A549 (cell line): Measurements from ENCODE around the gene ATP6V0A1. TPM values are rescaled to one million over a fixed set of nuclear protein-coding genes. Genes with fewer than 3 reads are reported as not detected.

Experiments used
- ATAC-seq, 2 experiments: fragments of 200-7000 bp in 1 of 2; fragments of >200 bp in 1 of 2; cut with Nextera tagmentation in 1 of 2; cut with Tn5 transposase in 1 of 2; 3 replicates each; pipeline versions ENCODE4 v1.8.0 to v1.9.1; 2018 to 2020; ENCODE audit warnings: mild to moderate bottlenecking in 1 of 2, moderate library complexity in 1 of 2
- CTCF ChIA-PET: fragments of 300-600 bp; sonication (Branson Sonifier 250); formaldehyde crosslinking; extraction: SDS; loops from one replicate; lab custom pipeline; 2021; ENCODE audit warnings: antibody characterized with exemption, inconsistent platforms; lab: Yijun Ruan, JAX
- POLR2A ChIA-PET: fragments of 350-600 bp; formaldehyde crosslinking; extraction: SDS; loops from one replicate; lab custom pipeline; 2021; ENCODE audit warnings: antibody characterized with exemption, inconsistent platforms; lab: Yijun Ruan, JAX
- DNase-seq, 2 experiments: peaks; one replicate each; pipeline versions ENCODE4 v3.0.0 to v3.0.0-alpha.2; 2011 to 2016; ENCODE audit warnings: low read depth in 1 of 2, low spot score in 1 of 2
- FAIRE-seq: peaks from 2 replicates; lab custom pipeline; 2011; peaks lifted over from hg19 to GRCh38; lab: Jason Lieb, UNC
- H3K27ac ChIP-seq, 2 experiments: fragments of >200 bp; sonication (Bioruptor Twin); formaldehyde crosslinking; 3 replicates each; pipeline ENCODE4 v1.5.1; 2016 to 2017
- H3K4me1 ChIP-seq: fragments of >200 bp; sonication (Bioruptor Twin); formaldehyde crosslinking; 3 replicates; pipeline ENCODE4 v1.6.1; 2016
- H3K4me2 ChIP-seq: fragments of >200 bp; sonication (Bioruptor Twin); formaldehyde crosslinking; 3 replicates; pipeline ENCODE4 v1.6.1; 2016
- H3K4me3 ChIP-seq: fragments of >200 bp; sonication (Bioruptor Twin); formaldehyde crosslinking; 3 replicates; pipeline ENCODE4 v1.5.1; 2016
- H3K9me3 ChIP-seq: fragments of >200 bp; sonication (Bioruptor Twin); formaldehyde crosslinking; 3 replicates; pipeline ENCODE4 v1.6.1; 2016
- BHLHE40 ChIP-seq: IDR thresholded peaks from 2 replicates; pipeline ENCODE4 v1.6.1; 2012; ENCODE audit warnings: low read depth, low read length, inconsistent platforms
- CBX2 ChIP-seq: fragments of 200-600 bp; sonication (generic); IDR thresholded peaks from 2 replicates; pipeline ENCODE4 v1.6.1; 2016; ENCODE audit warnings: low read depth, mild to moderate bottlenecking, borderline replicate concordance
- CBX8 ChIP-seq: fragments of 200-600 bp; sonication (generic); IDR thresholded peaks from 2 replicates; pipeline ENCODE4 v1.6.1; 2016
- CEBPB ChIP-seq, 2 experiments: fragments of >200 bp in 1 of 2; sonication (Bioruptor Twin) in 1 of 2; formaldehyde crosslinking in 1 of 2; IDR thresholded peaks; 2 replicates each; pipeline ENCODE4 v1.6.1; 2012 to 2016
- CHD4 ChIP-seq: fragments of 200-600 bp; sonication (generic); IDR thresholded peaks from 2 replicates; pipeline ENCODE4 v1.6.1; 2016; ENCODE audit warnings: antibody characterized with exemption, mild to moderate bottlenecking, borderline replicate concordance
- EHF ChIP-seq: fragments of 250-450 bp; sonication (Bioruptor Pico); IDR thresholded peaks from 2 replicates; pipeline ENCODE4 v1.5.0; 2020; ENCODE audit warnings: mild to moderate bottlenecking
- ESRRA ChIP-seq: fragments of 150-350 bp; IDR thresholded peaks from 2 replicates; pipeline ENCODE4 v1.6.1; 2014; ENCODE audit warnings: mild to moderate bottlenecking, low read length, borderline replicate concordance
- FOSL2 ChIP-seq, 2 experiments: fragments of 450-650 bp in 1 of 2; fragments of >200 bp in 1 of 2; sonication (Bioruptor Twin) in 1 of 2; formaldehyde crosslinking; IDR thresholded peaks; 2 replicates each; pipeline versions ENCODE4 v1.5.0 to v1.6.1; 2016 to 2020; ENCODE audit warnings: mild to moderate bottlenecking in 1 of 2, moderate library complexity in 1 of 2
- FOXS1 ChIP-seq: fragments of 250-450 bp; sonication (Bioruptor Pico); IDR thresholded peaks from 2 replicates; pipeline ENCODE4 v1.5.0; 2020; ENCODE audit warnings: mild to moderate bottlenecking, moderate library complexity
- HDAC2 ChIP-seq: fragments of 200-600 bp; sonication (generic); IDR thresholded peaks from 2 replicates; pipeline ENCODE4 v1.6.1; 2016
- JUN ChIP-seq, 2 experiments: fragments of >200 bp; sonication (Bioruptor Twin); formaldehyde crosslinking; IDR thresholded peaks; 2 replicates in 1 of 2; 3 replicates in 1 of 2; pipeline ENCODE4 v1.6.1; 2016 to 2017
- JUNB ChIP-seq: fragments of >200 bp; sonication (Bioruptor Twin); formaldehyde crosslinking; IDR thresholded peaks from 2 replicates; pipeline ENCODE4 v1.6.1; 2016
- MAZ ChIP-seq: fragments of 150-350 bp; IDR thresholded peaks from 2 replicates; pipeline ENCODE4 v1.6.1; 2014; ENCODE audit warnings: antibody characterized with exemption, low read depth, low read length, borderline replicate concordance
- MYC ChIP-seq: IDR thresholded peaks from 2 replicates; pipeline ENCODE4 v1.6.1; 2012; ENCODE audit warnings: mild to moderate bottlenecking, inconsistent platforms, low read length, improper control_type of control experiment, borderline replicate concordance
- POLR2AphosphoS2 ChIP-seq: conservative IDR thresholded peaks from 2 replicates; pipeline ENCODE4 v1.6.1; 2012; ENCODE audit warnings: low read length, improper control_type of control experiment, inconsistent platforms
- RARB ChIP-seq: fragments of 250-450 bp; sonication (Bioruptor Pico); IDR thresholded peaks from 2 replicates; pipeline ENCODE4 v1.8.0; 2021; ENCODE audit warnings: mild to moderate bottlenecking, moderate library complexity
- RFX5 ChIP-seq: fragments of 450-650 bp; IDR thresholded peaks from 2 replicates; pipeline ENCODE4 v1.7.1; 2014; ENCODE audit warnings: antibody characterized with exemption, mild to moderate bottlenecking, moderate library complexity
- TP53 ChIP-seq: fragments of 250-450 bp; sonication (Bioruptor Pico); IDR thresholded peaks from 2 replicates; pipeline ENCODE4 v1.5.0; 2021; ENCODE audit warnings: mild to moderate bottlenecking, moderate library complexity
- ZFP36 ChIP-seq: fragments of 450-650 bp; IDR thresholded peaks from 2 replicates; pipeline ENCODE4 v1.6.1; 2014; ENCODE audit warnings: borderline replicate concordance; ENCODE audit not compliant: partially characterized antibody
- ZNF302 ChIP-seq: fragments of 250-450 bp; sonication (Bioruptor Pico); IDR thresholded peaks from 2 replicates; pipeline ENCODE4 v1.9.0; 2021; ENCODE audit warnings: inconsistent platforms, mild to moderate bottlenecking, moderate library complexity
- ZSCAN20 ChIP-seq: fragments of 250-450 bp; sonication (Bioruptor Pico); IDR thresholded peaks from 2 replicates; pipeline ENCODE4 v1.8.0; 2022; ENCODE audit warnings: mild to moderate bottlenecking, moderate library complexity
- WGBS: methylation state at CpG from one replicate; pipeline ENCODE4 v1.1.6; 2017; ENCODE audit errors: missing lambda C conversion rate; 5-methylcytosine and 5-hydroxymethylcytosine counted together
- polyA plus RNA-seq, 4 experiments: library from polyadenylated mRNA; depleted of rRNA in 3 of 4; stranded (reverse); fragments of >200 nt; fragmentation: RNase III in 1 of 4; extraction: RNeasy Plus Mini Kit Qiagen cat#74134 plus additional on column Dnase treatment in 1 of 4; gene quantifications; 2 replicates in 3 of 4; 3 replicates in 1 of 4; pipeline ENCODE4 v1.2.3, GENCODE V29; 2011 to 2017
- TF ChIP-seq, protein P1 (sequence below): fragments of 150-350 bp; IDR thresholded peaks from 2 replicates; pipeline ENCODE4 v1.6.1; 2014; ENCODE audit warnings: low read depth, mild to moderate bottlenecking, low read length
- TF ChIP-seq, protein P2 (sequence below): IDR thresholded peaks from 2 replicates; pipeline ENCODE4 v1.6.1; 2012
- TF ChIP-seq, protein P3 (sequence below): fragments of >200 bp; sonication (Bioruptor Twin); formaldehyde crosslinking; IDR thresholded peaks from 2 replicates; pipeline ENCODE4 v1.6.1; 2016

Gene ATP6V0A1
- polyA plus RNA-seq, 2 of the 4 experiments (the other 2 are of a cell fraction): 27.3 to 33.7 TPM

DNA sequence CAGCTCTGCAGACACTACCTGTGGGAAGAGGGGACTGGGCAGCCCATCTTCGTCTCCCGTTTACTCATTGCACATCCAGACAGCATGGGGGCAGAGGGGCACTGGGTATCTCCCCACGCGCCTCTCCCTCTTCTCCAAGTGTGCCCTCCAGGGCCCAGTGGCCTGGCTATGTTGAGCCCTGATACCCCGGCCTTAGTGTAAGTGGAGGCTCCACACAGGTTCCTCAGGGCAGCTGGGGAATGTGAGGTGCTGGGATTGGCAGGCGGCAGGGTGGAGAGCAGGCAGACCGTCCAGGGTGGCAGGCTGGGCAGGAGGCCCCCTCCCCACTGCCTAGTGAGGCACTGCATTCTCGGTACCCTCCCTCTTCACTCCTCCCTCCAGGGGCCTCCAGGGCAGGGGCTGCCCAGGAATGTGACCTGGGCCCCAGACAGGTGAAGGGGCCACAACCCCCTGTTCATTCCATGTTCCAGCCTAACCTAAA lies 64.2 kb downstream of the ATP6V0A1 start:
- WGBS: 98% methylated on average over 8 of the region's 8 CpGs
- H3K4me3 ChIP-seq: no peak overlapping the region
- H3K4me1 ChIP-seq: peaks cover 69% of the 10 kb centered on the region
- H3K4me2 ChIP-seq: no peak overlapping the region
- H3K9me3 ChIP-seq: no peaks in the 10 kb centered on the region
- ATAC-seq: no peak
- POLR2A ChIA-PET: no interaction called here
- TF ChIP-seq, protein P1, sequence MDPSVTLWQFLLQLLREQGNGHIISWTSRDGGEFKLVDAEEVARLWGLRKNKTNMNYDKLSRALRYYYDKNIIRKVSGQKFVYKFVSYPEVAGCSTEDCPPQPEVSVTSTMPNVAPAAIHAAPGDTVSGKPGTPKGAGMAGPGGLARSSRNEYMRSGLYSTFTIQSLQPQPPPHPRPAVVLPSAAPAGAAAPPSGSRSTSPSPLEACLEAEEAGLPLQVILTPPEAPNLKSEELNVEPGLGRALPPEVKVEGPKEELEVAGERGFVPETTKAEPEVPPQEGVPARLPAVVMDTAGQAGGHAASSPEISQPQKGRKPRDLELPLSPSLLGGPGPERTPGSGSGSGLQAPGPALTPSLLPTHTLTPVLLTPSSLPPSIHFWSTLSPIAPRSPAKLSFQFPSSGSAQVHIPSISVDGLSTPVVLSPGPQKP: no peak
- TF ChIP-seq BHLHE40: no peak
- no peak for TF ChIP-seq ZFP36
- TF ChIP-seq, protein P2, sequence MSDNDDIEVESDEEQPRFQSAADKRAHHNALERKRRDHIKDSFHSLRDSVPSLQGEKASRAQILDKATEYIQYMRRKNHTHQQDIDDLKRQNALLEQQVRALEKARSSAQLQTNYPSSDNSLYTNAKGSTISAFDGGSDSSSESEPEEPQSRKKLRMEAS: no peak
- TF ChIP-seq, all 56 proteins: peak for 0
- FAIRE-seq: no peak
- H3K27ac ChIP-seq: peak overlapping the region; percentile 95 to 98; a peak in 5 of 6 replicates
- CTCF ChIA-PET: interaction anchor here (0.8 to 17.8 kb wide), 10 partner anchors 7 to 211 kb away, joined by 3 to 231 read pairs (median 4); partner anchors contain the start of genes CAVIN1 and NAGLU
- no peak for DNase-seq

DNA sequence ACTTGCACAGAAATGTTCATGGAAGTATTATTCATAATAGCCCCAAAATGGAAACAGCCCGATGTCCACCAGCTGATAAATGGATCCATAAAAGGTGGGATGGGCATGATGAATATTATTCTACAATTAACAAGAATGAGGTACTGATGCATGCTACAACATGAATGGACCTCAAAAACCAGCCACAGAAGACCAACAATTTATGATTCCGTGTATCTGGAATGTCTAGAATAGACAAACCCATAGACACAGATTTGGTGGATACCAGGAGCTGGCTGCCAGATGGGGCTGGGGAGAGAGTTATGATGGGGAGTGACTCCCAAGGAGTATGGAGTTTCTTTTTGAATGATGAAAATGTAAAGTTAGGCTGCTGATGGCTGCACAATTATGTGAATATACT lies 66.5 kb downstream of the ATP6V0A1 start:
- 81% methylated on average over 2 of the region's 2 CpGs for WGBS
- DNase-seq (no peak), FAIRE-seq (no peak), ATAC-seq (no peak)
- ChIA-PET POLR2A (no interaction called here), CTCF (interaction anchor here (0.5 to 11.5 kb wide), 10 partner anchors 9 to 331 kb away, joined by 3 to 231 read pairs (median 4); partner anchors contain the start of genes CAVIN1 and GHDC)
- H3K4me1 ChIP-seq: peaks cover 55% of the 10 kb centered on the region
- no peaks in the 10 kb centered on the region for H3K9me3 ChIP-seq
- peak overlapping the region in 1 of 2 experiments; percentile 80; a peak in 3 of 6 replicates for H3K27ac ChIP-seq
- TF ChIP-seq, protein P3, sequence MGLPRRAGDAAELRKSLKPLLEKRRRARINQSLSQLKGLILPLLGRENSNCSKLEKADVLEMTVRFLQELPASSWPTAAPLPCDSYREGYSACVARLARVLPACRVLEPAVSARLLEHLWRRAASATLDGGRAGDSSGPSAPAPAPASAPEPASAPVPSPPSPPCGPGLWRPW: no peak
- TF ChIP-seq CHD4 (no peak), CBX8 (no peak), ZNF302 (no peak), ZSCAN20 (no peak), MYC (no peak), CEBPB (IDR thresholded peaks at IDR 0.05) (no peak), POLR2AphosphoS2 (no peak), HDAC2 (no peak), FOSL2 (IDR thresholded peaks at IDR 0.05) (no peak), FOSL2 (CRISPR knock-in tag; IDR thresholded peaks at IDR 0.05) (no peak), FOXS1 (no peak), JUN (IDR thresholded peaks at IDR 0.05) (no peak), TP53 (CRISPR knock-in tag) (no peak), CBX2 (no peak), EHF (CRISPR knock-in tag) (no peak), ESRRA (no peak), RARB (CRISPR knock-in tag) (no peak), JUNB (no peak)
- TF ChIP-seq, protein P2: no peak
- H3K4me2 ChIP-seq: no peak overlapping the region
- no peak overlapping the region for H3K4me3 ChIP-seq

DNA sequence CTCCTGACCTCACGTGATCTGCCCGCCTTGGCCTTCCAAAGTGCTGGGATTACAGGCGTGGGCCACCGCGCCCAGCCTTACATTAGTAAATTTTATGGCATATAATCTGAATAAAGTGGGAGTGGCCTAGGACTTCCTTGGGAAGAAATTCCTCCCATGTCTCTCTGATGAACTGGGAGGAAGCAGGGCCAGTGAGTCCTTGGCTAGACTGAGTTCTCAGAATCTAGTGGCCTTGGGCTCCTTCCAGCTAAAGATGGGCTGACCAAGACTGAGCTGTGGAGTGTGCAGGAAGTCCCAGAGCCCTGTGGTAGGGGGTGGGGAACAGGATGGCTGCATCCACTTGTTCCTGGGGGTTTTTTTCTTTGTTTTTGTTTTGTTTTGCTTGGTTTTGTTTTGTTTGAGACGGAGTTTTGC lies 67.4 kb downstream of the ATP6V0A1 start:
- WGBS: 76% methylated on average over 6 of the region's 6 CpGs
- TF ChIP-seq RFX5 (no peak), MAZ (no peak), EHF (CRISPR knock-in tag) (no peak), ESRRA (no peak)
- TF ChIP-seq, protein P1: no peak
- no peak for FAIRE-seq
- Histone ChIP-seq H3K4me3 (no peak overlapping the region), H3K27ac (peak overlapping the region; percentile 26 to 80; a peak in 5 of 6 replicates), H3K9me3 (no peaks in the 10 kb centered on the region), H3K4me1 (peaks cover 55% of the 10 kb centered on the region), H3K4me2 (peak overlapping the region; percentile 9; the same call in 1 of the 3 replicates)
- POLR2A ChIA-PET: no interaction called here
- DNase-seq: peak in 1 of 2 experiments; percentile 53
- peak in 1 of 2 experiments; percentile 27; a peak in 2 of 6 replicates for ATAC-seq
- CTCF ChIA-PET: interaction anchor here (1.0 to 11.5 kb wide), 16 partner anchors 10 to 244 kb away, joined by 4 to 231 read pairs (median 22); partner anchors contain the start of genes CAVIN1 and NAGLU
